Hematopoietic multipotent progenitor cell (in vitro differentiated cells): ENCODE data around the gene NDUFC1. TPM values are rescaled to one million over a fixed set of nuclear protein-coding genes. Genes with fewer than 3 reads are reported as not detected.

Experiments used
- DNase-seq, 3 donors: peaks; one replicate each; pipeline ENCODE4 v3.0.0-alpha.2; 2011 to 2015; ENCODE audit warnings: low read depth in 2 of 3, low spot score in 2 of 3
- total RNA-seq: library from RNA; depleted of rRNA; stranded (reverse); fragments of >200 nt; gene quantifications from one replicate; pipeline ENCODE4 v1.2.3, GENCODE V29; 2012

Gene NDUFC1
- total RNA-seq, 1 donor, result 24.8 TPM

DNA sequence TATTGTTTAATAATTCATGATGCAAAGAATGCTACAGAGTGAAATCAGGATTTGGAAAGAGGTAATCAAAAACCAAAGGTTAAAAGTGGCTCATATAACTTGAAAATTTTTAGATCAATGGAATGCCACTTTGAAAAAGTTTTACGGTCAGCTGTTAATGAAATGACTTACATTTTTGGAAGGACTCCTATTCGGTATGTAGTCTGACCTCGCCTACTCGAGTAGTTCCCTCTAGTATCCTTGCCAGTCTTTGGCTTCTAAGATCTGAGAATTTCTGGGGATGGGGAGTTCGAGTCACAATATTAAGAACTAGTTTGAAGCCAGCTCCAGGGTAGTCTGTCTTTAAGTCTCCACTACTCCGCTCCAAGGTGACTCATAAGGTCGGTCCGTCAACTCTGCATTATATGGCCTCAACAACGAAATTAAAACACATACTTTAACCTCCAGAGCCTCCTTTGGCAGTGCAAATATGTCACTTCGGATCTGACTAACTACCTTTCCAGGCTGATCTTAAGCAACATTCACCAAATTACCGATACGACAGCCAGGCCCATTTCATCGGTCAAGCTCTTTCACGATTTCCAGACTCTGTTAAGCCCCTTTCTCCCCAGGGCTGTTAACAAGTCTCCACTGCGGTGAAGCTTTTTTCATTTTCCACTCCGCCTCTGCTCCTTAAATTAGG is 1.7 kb downstream of the NDUFC1 start:
- DNase-seq, result peak in 2 of 3 donors; percentile 50 to 54

DNA sequence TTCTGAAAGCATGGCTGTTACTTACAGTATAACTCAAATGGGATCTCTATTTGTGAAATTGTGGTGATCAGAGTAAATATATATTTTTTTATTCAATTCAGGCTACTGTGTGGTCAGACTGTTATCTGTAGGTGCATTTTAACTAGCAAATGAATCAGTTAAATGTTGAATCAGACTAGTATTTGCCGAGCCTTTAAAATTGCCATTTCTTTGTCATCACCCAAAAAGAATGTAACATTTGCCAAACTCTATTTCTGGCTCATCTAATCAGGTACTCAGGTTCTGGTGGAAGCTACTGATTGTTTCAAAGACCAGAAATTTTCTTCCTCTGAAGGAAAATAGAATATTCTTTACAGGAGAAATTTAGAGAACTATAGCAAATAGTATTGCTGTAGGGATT is 2.7 kb downstream of the NDUFC1 start:
- no peak for DNase-seq

DNA sequence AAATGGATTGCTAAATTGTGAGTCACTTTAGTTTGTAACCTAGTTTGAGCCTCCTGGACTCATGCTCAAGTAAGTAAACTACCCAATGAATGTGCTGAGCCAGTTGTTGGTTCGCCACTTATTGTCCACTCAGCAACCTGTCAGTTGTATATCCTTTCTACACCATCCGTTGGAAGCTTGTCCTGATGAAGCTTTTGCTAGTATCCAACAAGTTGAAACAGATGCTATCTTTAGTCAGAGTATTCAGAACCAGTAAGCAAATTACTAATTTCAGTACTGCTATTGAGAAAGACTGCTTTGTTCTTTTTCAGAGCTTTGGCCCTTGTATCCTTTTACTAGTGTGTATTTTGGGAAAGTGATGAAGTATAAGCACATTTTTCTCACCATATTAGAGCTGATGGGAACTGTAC is 5.3 kb downstream of the NDUFC1 start:
- DNase-seq, result no peak

DNA sequence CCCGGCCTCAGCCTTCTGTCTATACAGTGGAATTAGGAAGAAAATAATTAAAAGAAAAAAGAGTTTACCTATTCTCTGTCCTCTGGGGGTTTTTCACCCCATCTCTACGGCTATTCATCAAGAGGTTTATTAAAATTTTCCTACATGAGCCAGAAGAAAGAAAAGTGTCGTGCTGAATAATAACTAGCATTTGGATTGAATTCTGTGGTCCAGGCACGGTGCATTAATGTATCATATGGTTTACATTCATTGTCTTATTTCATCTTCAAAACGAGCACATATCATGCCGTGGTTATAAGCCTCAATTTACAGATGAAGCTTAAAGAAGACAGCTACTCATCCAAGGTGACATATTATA is 6.4 kb downstream of the NDUFC1 start:
- DNase-seq, result no peak

DNA sequence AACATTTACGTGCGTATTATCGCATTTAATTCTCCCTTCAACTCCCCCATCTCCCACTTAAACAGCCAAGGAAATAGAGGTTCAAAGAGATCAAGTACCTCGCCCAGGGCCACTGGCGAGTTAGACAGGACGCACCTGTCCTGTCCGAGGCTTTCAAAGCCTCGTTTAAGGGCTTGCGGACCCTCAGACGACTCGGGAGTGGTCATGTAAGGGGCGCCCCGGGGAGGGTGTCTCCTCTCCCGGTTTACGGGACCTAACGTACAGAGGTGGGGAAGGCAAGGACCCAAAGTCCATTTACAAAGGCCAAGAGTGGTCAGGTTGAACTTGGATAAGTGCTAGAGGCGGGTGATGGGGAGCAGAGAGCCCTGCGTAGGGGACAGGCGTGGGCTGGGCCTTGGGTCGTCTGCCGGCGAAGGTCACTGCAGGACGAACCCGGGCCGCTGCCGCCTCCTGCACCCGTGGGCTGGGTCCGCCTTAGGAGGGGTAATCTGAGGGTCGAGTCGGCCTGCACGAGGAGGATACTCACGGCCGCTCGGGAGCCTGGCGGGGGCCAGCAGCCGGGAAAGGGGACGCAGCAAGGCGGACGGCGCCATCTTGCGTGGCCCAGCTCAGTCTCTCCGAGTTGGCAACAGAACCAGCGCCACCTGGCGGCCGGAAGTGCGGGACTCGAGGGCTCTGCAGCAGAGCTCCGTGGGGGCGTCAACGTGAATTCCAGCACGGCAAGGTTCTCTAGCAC is 6.9 kb downstream of the NDUFC1 start:
- peak; percentile 96 for DNase-seq

DNA sequence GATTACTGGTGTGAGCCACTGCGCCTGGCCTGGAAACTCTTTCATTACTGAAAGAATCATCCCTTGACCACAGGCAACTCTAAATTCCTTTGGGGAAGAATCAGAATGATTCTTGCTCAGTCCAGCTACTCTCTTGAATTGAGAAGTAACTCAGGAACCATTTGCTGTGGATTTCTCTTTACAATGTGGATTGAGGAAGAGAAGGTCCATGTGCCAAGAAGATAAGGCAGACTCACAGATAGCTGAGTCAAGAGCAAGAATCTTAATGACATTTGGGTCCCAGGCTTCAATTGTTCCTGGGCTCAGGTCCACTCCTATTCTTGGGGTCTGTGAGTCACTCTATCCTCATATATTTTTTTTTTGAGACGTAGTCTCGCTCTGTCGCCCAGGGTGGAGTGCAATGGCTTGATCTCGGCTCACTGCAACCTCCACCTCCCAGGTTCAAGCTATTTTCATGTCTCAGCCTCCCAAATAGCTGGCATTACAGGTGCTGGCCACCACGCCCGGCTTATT is 16.0 kb downstream of the NDUFC1 start:
- DNase-seq, result no peak

DNA sequence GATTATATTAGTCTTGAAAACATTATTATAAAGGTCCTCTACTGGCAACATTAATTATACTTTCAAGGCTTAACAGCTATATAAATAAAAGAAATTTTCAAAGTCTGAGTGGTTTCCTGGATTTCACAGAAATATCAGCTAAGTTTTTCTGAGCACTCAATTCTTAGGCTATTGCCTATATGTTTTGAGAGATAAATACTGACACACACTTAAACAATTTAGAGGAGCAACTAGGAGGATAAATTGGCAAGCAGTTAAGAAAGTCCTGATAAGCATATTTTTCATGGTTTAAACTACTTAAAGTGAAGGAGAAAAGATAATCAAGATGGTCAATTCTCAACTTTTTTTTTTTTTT is 19.6 kb downstream of the NDUFC1 start:
- DNase-seq, result no peak

DNA sequence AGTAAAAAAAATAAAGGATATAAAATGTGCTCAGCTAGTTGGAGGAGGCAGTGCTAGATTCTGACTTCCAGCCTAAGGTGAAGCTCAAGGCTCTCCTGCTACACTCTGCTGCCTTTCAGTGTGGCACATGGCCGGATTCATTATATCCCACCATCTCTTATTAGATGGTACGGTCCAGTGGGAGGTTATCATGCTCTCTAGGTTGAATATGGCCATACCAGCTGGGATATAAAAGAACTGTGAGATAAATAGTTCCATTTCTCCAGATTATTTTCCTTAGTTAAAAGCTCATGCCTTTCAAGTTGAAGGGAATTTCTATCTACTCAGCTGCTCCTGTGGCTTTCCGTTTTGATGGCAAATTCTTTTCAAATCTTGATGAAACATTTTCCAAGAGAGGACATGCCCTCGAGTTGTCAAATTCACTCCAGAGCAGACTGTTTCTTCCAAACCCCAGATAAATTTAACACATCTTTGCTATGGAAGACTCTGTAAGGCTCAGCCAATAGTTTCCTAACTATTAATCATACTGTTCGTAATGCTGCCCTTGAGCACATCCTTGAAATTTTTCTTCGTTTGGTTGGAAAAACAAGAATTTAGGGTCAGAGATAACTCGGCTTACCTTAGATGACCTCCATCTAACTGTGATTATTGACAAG is 20.1 kb downstream of the NDUFC1 start:
- DNase-seq, result no peak

DNA sequence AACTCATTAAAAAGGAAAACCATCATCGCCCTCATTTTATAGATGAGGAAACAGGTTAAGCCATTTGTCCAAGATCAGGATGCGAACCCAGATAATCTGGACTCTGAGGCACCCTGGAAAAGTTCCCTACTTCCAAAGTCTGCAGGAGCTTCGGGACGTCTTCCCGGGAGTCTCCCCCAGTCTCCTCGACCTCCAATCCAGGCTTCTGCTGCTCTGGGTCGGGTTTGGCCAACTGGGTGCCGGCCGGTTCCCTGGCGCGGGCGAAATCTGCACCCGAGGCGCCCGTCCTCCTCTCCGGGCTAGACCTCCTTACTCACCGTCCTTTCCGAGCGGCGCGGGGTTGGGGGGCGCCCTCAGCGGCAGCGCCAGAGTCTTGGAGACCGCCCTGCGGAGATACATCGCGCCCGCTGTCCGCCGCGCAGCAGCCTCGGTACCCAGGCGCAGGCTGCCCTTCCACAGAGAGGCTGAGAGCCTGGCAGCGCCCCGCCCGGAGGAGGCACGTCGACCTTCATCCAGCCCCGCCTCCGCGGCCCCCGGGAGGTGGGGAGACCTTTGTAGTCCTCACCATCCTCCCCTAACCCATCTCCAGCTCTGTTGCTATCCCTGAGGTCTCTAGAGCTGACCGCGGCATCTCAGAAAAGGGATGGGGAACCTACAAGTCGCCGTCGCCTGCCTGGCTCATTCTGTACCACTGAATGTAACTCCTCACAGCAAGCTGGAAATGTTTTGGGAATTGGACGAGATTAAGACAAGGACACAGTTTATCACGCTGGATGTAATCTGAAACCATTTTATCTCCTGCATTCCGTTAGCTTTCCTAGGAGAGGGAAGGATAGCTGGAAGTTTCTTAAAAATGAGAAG is 22.3 kb downstream of the NDUFC1 start, which contains the start of gene MGARP:
Gene MGARP (minus strand): TSS at position 466 of the 861 bp plus-strand sequence. CDS start 67 bp downstream, at position 399.
- peak in 1 of 3 donors; percentile 41 for DNase-seq

DNA sequence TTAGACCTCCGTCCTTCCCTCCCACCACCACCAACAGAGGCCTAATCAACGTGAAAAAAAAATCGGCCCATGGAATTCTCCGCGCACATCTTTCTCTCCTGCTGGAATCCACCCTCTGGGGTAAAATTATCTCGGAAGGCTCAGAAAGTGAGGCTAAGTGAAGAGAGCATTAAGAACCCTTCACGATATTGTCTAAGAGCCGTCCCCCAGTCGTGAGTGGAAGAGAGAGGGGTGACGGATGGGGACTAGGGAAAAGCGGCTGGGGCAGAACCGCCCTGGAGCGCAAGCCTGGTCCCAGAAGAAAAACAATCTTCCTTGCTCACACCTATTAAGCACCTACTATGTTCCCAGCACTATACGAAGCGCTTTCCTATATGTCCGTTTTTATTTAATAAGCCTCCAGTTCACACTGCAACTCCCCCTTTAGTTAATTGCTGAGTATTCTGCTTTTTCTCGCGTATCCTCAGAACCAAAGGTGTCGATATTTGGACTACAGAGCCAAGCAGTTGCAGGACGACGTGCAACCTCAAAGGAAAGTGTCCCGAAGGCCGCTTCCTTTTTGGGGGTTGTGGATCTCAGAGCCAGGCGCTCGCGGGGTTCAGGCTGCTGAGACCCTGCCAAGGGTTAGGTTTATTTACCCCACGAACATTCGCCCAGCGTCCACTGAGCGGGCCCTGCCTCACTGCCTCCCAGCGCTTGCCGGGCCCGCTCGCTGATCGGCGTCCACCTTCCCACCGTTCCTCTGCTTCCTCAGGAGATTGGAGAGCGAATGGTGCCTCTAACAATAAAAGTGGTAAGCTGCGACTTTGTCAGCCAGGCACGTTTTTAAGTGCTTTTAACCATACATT is 23.1 kb downstream of the NDUFC1 start:
- DNase-seq, result peak in 1 of 3 donors; percentile 25

DNA sequence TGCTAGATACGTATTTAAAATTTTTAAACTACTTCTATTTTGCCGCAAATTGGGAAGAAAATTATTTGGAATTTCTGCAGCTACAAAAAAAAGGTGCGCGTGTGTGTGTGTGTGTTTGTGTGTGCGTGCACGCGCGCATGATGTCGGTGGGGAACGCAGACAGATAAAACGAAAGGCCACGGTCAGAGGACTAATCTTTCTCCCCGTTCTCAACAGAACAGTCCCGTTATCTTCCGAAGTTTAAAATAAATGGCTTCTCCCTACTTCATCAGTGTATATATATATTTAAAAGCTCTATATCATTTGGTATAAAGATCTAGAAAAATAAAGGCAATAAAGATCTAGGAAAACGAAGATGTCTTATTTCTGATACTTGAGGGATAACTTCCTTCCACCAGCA is 23.8 kb downstream of the NDUFC1 start:
- peak in 1 of 3 donors; percentile 11 for DNase-seq

DNA sequence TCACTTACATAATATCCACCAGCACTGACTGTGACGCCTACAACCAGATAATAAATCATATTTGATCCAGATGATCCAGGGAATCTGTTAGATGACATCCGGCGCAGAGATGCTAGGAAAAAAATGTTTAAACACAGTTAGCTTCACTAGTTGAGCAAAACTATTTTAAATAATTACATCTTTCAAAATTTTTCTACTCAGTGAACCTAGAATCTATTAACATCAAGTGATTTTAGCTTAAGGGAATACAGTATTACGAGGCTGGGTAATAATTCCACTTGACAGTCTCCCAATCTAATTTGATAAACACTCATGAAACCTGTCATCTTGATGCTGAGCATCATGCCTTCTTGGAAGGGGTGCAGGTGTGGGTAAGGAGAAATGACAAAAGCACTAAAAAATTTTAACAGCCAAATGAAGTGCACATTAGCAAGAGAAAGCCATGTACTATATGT is 27.0 kb downstream of the NDUFC1 start:
- no peak for DNase-seq

DNA sequence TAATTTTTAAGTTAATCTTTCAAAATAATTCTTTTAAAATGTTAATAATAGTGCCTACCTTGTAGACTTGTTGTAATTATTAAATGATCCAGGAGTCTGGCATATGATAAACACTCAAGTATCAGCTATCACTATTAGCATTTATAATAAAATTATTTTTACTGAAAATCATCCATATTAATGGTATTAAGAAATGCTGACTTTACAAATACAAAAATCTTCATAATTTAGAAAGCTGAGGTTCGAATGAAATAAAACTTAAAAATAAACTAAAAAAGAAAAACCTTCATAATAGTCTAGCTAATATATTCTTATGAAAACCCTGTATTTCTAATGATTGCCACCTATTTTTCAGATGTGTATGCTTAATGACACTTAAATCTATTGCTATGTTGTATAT is 27.5 kb downstream of the NDUFC1 start:
- no peak for DNase-seq

DNA sequence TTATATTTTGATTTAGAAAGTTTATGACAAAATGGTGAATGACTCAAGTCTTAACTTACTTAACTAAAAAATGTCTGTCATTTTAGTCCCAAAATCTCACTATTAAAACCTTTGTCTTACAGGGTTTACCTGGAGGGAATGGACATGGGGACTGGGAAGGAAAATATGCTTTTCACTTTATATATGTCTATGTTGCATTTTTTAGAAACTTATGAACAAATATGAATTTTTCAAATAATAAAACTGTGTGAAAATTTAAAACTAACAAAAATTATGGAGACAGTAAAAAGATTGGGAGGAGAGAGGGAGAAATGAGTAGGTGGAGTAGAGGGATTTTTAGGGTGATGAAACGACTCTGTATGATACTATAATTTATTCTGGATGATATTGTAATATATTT is 28.4 kb downstream of the NDUFC1 start:
- DNase-seq, result no peak

DNA sequence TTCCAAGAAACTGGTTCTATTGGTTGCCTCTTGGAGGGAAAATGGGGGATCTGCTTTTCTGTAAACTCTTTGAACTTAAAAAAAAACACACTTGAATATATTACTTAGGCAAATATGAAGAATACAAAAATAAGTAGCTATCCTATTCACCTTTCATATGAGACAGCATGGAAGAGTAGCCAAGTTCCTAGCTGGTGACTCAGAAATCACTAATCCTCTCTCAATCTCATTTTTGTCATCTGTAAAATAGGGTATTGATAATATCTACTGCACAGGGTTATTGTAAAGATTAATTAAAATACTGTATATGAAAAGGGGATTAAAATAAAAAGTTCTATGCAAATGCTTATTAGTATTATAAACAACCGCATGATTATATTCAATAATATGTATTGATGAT is 35.0 kb downstream of the NDUFC1 start:
- no peak for DNase-seq

DNA sequence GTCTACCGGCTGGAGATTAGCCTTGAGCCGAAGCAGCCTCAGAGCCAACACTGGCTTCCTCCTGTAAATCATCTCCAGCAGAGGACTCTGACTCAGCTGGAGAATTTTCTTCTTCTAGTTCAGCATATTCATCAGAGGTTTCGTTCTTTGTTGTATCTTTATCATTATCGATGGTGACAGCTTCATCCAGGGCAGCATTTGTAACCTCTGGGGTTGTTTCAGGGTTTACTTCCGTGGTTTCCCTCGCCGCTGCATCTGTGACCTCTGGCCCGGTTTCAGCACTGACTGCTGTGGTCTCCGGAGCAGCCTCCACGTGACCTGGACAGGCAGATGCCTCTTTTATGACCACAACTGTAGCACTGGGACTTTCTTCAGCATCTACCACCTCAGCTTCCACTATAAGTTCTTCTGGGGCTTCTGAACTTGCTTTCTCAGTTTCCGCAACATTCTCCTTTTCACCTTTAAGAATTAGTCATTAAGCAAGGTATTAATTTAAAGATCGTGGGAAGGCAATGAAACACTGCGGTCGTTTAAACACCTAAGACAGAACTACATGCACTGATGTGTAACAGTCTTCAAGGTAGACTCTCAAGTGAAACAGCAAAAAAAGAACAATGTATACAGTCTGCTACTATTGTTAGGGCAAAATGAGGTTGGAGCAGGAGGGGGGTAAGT is 35.6 kb downstream of the NDUFC1 start:
- DNase-seq, result peak; percentile 28 to 81 (median 69)

DNA sequence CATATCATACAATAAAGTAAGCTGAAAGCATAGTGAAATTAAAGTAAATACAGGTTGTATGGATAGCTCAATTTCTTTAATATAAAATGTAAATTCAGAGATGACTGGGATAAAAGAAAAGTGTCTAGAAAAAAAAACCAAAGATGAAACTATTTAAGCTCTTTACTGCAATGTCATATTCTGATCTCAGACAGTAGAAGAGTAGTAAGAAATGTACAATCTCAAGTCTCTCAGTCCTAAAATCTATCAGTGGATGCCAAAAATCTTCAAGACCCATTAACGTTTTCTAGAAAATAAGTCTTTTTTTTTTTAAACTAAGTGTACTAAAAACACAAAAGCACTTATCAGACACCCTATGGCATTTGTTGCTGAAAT is 36.1 kb downstream of the NDUFC1 start:
- no peak for DNase-seq

DNA sequence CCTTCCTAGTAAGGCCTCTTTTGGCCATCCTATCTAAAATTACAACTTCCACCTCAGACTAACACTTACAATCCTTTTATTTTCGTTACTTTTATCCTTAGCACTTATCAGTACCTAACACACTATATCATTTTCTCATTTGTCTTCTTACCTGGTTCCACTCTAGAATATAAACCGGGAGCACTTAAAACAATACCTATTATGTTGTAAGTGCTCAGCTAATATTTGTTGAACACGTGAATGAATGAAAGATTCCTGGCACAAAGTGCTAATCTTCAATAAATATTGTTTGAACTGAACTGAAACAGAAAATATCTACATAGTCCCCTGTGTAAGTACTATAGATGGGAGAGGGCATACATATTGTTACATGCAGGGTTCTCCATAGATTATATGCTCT is 36.6 kb downstream of the NDUFC1 start:
- DNase-seq, result no peak

DNA sequence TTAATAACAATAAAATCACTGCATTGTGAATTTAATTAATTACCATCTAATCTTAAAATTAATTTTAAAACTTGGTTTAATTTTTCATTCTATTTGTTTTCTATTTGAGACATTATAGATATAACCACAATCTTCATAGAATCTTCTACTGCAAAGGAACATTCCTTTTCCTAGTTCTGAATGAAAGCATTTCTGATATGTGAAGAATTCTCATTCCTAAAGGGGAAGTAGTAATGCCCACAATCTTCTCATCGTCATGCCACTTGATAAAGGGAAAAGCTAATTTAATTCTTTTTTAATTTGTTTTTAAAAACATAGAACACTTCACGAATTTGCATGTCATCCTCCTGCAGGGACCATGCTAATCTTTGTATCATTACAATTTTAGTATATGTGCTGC is 45.9 kb downstream of the NDUFC1 start:
- DNase-seq, result no peak
